VCaP (cell line): Measurements from ENCODE around the gene SLC16A4.
A peak's percentile ranks its signal among the peaks of the same experiment; 100 is the strongest.

ENCODE experiments used
- H3K27ac ChIP-seq: fragments of 450-650 bp; 2 replicates; pipeline ENCODE4 v1.5.1; 2017
- CTCF ChIP-seq: fragments of 450-650 bp; conservative IDR thresholded peaks from 2 replicates; pipeline ENCODE4 v1.5.1; 2017; ENCODE audit warnings: mild to moderate bottlenecking, moderate library complexity

The SLC16A4 gene

GRCh38 chr1:110348771-110349170 lies 42.1 kb downstream of the SLC16A4 start:
- H3K27ac ChIP-seq = no peak overlapping the region
- TF ChIP-seq CTCF = no peak

- H3K27ac ChIP-seq = no peak overlapping the region
These were observed 42.8 kb downstream of the SLC16A4 start for GRCh38 chr1:110348050-110348449.

GRCh38 chr1:110347182-110347893 lies 43.5 kb downstream of the SLC16A4 start:
- no peak overlapping the region for H3K27ac ChIP-seq
- no peak for TF ChIP-seq CTCF

More at GRCh38 chr1:110348050-110348449, 42.8 kb downstream of the SLC16A4 start:
- no peak for TF ChIP-seq CTCF

GRCh38 chr1:110346690-110347089 lies 44.1 kb downstream of the SLC16A4 start:
- H3K27ac ChIP-seq = no peak overlapping the region

GRCh38 chr1:110345480-110345879 lies 45.3 kb downstream of the SLC16A4 start:
- no peak for TF ChIP-seq CTCF

More at GRCh38 chr1:110346690-110347089, 44.1 kb downstream of the SLC16A4 start:
- no peak for TF ChIP-seq CTCF

GRCh38 chr1:110344152-110344551 lies 46.7 kb downstream of the SLC16A4 start:
- H3K27ac ChIP-seq = peak overlapping the region; percentile 97
- no peak for TF ChIP-seq CTCF

More at GRCh38 chr1:110345480-110345879, 45.3 kb downstream of the SLC16A4 start:
- peak overlapping the region; percentile 97 for H3K27ac ChIP-seq

- TF ChIP-seq CTCF = no peak
- H3K27ac ChIP-seq = peak overlapping the region; percentile 97; the same call in 1 of the 2 replicates
These were observed 47.6 kb downstream of the SLC16A4 start for GRCh38 chr1:110343249-110343648.
